ENCODE results near the gene SKI.
A peak's percentile ranks its signal among the peaks of the same experiment; 100 is the strongest.

The SKI gene

GRCh38 chr1:2278591-2279209, 50.6 kb downstream of the SKI start:
- Histone ChIP-seq H3K27ac (peak overlapping the region; percentile 2 to 59), H3K4me3 (peak overlapping the region; percentile 14)
- no peak for TF ChIP-seq CTCF (IDR thresholded peaks at IDR 0.05)
- no peak for DNase-seq (ENCODE audit: low spot score)

GRCh38 chr1:2279210-2279639, 51.1 kb downstream of the SKI start:
- Histone ChIP-seq H3K4me3 (peak overlapping the region; percentile 14), H3K27ac (peak overlapping the region; percentile 2 to 59)
- no peak for TF ChIP-seq CTCF (IDR thresholded peaks at IDR 0.05)
- DNase-seq (ENCODE audit: low spot score) = no peak

- peak overlapping the region; percentile 2 to 59 for H3K27ac ChIP-seq
- H3K4me3 ChIP-seq = no peak overlapping the region
- no peak for DNase-seq (ENCODE audit: low spot score)
- TF ChIP-seq CTCF (IDR thresholded peaks at IDR 0.05) = no peak
Observed at GRCh38 chr1:2279817-2280216, 51.7 kb downstream of the SKI start.

- no peak for TF ChIP-seq CTCF (IDR thresholded peaks at IDR 0.05)
- Histone ChIP-seq H3K4me3 (no peak overlapping the region), H3K27ac (peak overlapping the region in 1 of 2 donors; percentile 28)
- no peak for DNase-seq (ENCODE audit: low spot score)
Observed at GRCh38 chr1:2282556-2283270, 54.6 kb downstream of the SKI start.

GRCh38 chr1:2283371-2283990, 55.4 kb downstream of the SKI start:
- no peak for DNase-seq (ENCODE audit: low spot score)
- Histone ChIP-seq H3K4me3 (no peak overlapping the region), H3K27ac (peak overlapping the region in 1 of 2 donors; percentile 19)
- no peak for TF ChIP-seq CTCF (IDR thresholded peaks at IDR 0.05)

GRCh38 chr1:2283991-2284895, 56.1 kb downstream of the SKI start:
- DNase-seq (ENCODE audit: low spot score) = no peak
- peak overlapping the region in 1 of 2 donors; percentile 19 for H3K27ac ChIP-seq
- no peak for TF ChIP-seq CTCF (IDR thresholded peaks at IDR 0.05)

More at GRCh38 chr1:2283991-2284895, 56.1 kb downstream of the SKI start:
- H3K4me3 ChIP-seq = no peak overlapping the region
